CD8-positive, alpha-beta memory T cell (primary cell): ENCODE measurements around the gene MT1E. TPM values are rescaled to one million over a fixed set of nuclear protein-coding genes. Genes with fewer than 3 reads are reported as not detected.
A peak's percentile ranks its signal among the peaks of the same experiment; 100 is the strongest.

Source experiments
- CTCF ChIA-PET: fragments of 350-600 bp; sonication (Branson Sonifier 250); formaldehyde crosslinking; loops from one replicate; lab custom pipeline; 2021; ENCODE audit warnings: antibody characterized with exemption; lab: Charles Lee
- POLR2A ChIA-PET: fragments of 350-600 bp; sonication (Branson Sonifier 250); formaldehyde crosslinking; loops from one replicate; lab custom pipeline; 2021; ENCODE audit warnings: antibody characterized with exemption; lab: Charles Lee
- DNase-seq, 5 donors: peaks; one replicate each; pipeline versions ENCODE4 v3.0.0 to v3.0.0-alpha.2; 2020 to 2022; ENCODE audit warnings: mixed read lengths in 1 of 5
- H3K27ac ChIP-seq: one replicate; pipeline ENCODE4 v1.7.0; 2013; ENCODE audit warnings: low read depth, mild to moderate bottlenecking, low read length, moderate library complexity
- H3K27me3 ChIP-seq: 2 replicates; pipeline ENCODE4 v1.7.0; 2013; ENCODE audit warnings: low read length, mild to moderate bottlenecking; ENCODE audit not compliant: insufficient read depth, poor library complexity, severe bottlenecking
- H3K36me3 ChIP-seq: 2 replicates; pipeline ENCODE4 v1.7.0; 2013; ENCODE audit warnings: mild to moderate bottlenecking, low read length, moderate library complexity; ENCODE audit not compliant: insufficient read depth
- H3K4me1 ChIP-seq: 2 replicates; pipeline ENCODE4 v1.7.0; 2013; ENCODE audit warnings: mild to moderate bottlenecking, low read length, moderate library complexity; ENCODE audit not compliant: insufficient read depth
- H3K4me3 ChIP-seq: 2 replicates; pipeline ENCODE4 v1.7.0; 2013; ENCODE audit warnings: mild to moderate bottlenecking, low read length
- H3K9me3 ChIP-seq: 2 replicates; pipeline ENCODE4 v1.7.0; 2013; ENCODE audit warnings: mild to moderate bottlenecking, low read length
- H3K27ac Mint-ChIP-seq, 8 donors: one replicate each; pipeline ENCODE4 v1.8.0; 2020 to 2021; ENCODE audit warnings: mixed read lengths in 8 of 8, mild to moderate bottlenecking in 6 of 8, inconsistent platforms in 3 of 8, moderate library complexity in 3 of 8
- H3K27me3 Mint-ChIP-seq, 2 donors: one replicate each; pipeline ENCODE4 v1.8.0; 2020 to 2021; ENCODE audit warnings: mixed read lengths in 2 of 2, mild to moderate bottlenecking in 1 of 2, moderate library complexity in 1 of 2
- H3K36me3 Mint-ChIP-seq, 3 donors: one replicate each; pipeline ENCODE4 v1.8.0; 2020 to 2021; ENCODE audit warnings: mixed read lengths in 3 of 3, inconsistent platforms in 1 of 3, mild to moderate bottlenecking in 1 of 3
- H3K4me1 Mint-ChIP-seq, 3 donors: one replicate each; pipeline ENCODE4 v1.8.0; 2020 to 2021; ENCODE audit warnings: mixed read lengths in 3 of 3, inconsistent platforms in 1 of 3, mild to moderate bottlenecking in 1 of 3
- H3K4me3 Mint-ChIP-seq, 7 donors: one replicate each; pipeline ENCODE4 v1.8.0; 2020 to 2021; ENCODE audit warnings: mixed read lengths in 7 of 7, mild to moderate bottlenecking in 6 of 7, moderate library complexity in 4 of 7, inconsistent platforms in 2 of 7
- H3K9me3 Mint-ChIP-seq, 5 donors: one replicate each; pipeline ENCODE4 v1.8.0; 2020 to 2022; ENCODE audit warnings: mixed read lengths in 5 of 5, mild to moderate bottlenecking in 3 of 5, moderate library complexity in 2 of 5, inconsistent platforms in 1 of 5
- polyA plus RNA-seq: library from polyadenylated mRNA; unstranded; fragments of 300-500 nt; fragmentation: Illumina TruSeq; gene quantifications from one replicate; pipeline ENCODE4 v1.2.3, GENCODE V29; 2021
- total RNA-seq, 2 experiments: library from RNA; stranded (reverse); gene quantifications; one replicate each; pipeline ENCODE4 v1.2.3, GENCODE V29; 2021

Gene MT1E
- total and polyA plus RNA-seq, 3 experiments from 2014 or later, result 40.4 to 163 (median 153) TPM

GRCh38 chr16:56633535-56633934 lies 8.0 kb downstream of the MT1E start:
- no peak overlapping the region for H3K27ac ChIP-seq
- Mint-ChIP-seq H3K4me3 (peak overlapping the region in 1 of 7 donors; percentile 6), H3K27me3 (peaks cover 68 to 81% of the 10 kb centered on the region in 2 donors), H3K4me1 (peaks cover 24 to 48% (median 30%) of the 10 kb centered on the region in 3 donors), H3K27ac (no peak overlapping the region), H3K9me3 (no peaks in the 10 kb centered on the region), H3K36me3 (no peaks in the 10 kb centered on the region)
- H3K4me1 ChIP-seq, result peaks cover 27% of the 10 kb centered on the region
- no peaks in the 10 kb centered on the region for H3K9me3 ChIP-seq
- H3K27me3 ChIP-seq, result peaks cover 65% of the 10 kb centered on the region
- DNase-seq, result no peak
- ChIA-PET CTCF (interaction anchor here (2.8 kb wide), 1 partner anchor 10 kb away, joined by 11 read pairs; no protein-coding TSS in a partner anchor), POLR2A (no interaction called here)
- H3K36me3 ChIP-seq, result no peaks in the 10 kb centered on the region
- H3K4me3 ChIP-seq, result no peak overlapping the region

- DNase-seq, result no peak
- Mint-ChIP-seq H3K4me1 (peaks cover 25 to 50% (median 33%) of the 10 kb centered on the region in 3 donors), H3K4me3 (peak overlapping the region in 6 of 7 donors; percentile 41 to 87 (median 66)), H3K27me3 (peaks cover 80 to 92% of the 10 kb centered on the region in 2 donors), H3K27ac (peak overlapping the region in 2 of 8 donors; percentile 43 to 66), H3K9me3 (no peaks in the 10 kb centered on the region), H3K36me3 (no peaks in the 10 kb centered on the region)
- CTCF ChIA-PET, result interaction anchor here (1.5 to 2.8 kb wide), 2 partner anchors 9 to 24 kb away, joined by 4 to 11 read pairs; no protein-coding TSS in a partner anchor
- Histone ChIP-seq H3K27me3 (peaks cover 78% of the 10 kb centered on the region), H3K4me1 (peaks cover 27% of the 10 kb centered on the region), H3K4me3 (peak overlapping the region; percentile 11), H3K9me3 (no peaks in the 10 kb centered on the region), H3K27ac (no peak overlapping the region), H3K36me3 (no peaks in the 10 kb centered on the region)
- POLR2A ChIA-PET, result interaction anchor here (0.6 kb wide), 1 partner anchor 19 kb away, joined by 14 read pairs; no protein-coding TSS in a partner anchor
Measured at GRCh38 chr16:56634715-56635440, 9.3 kb downstream of the MT1E start.

- CTCF ChIA-PET, result interaction anchor here (1.5 to 2.8 kb wide), 2 partner anchors 8 to 25 kb away, joined by 4 to 11 read pairs; no protein-coding TSS in a partner anchor
- POLR2A ChIA-PET, result no interaction called here
Measured at GRCh38 chr16:56635441-56635967, 9.9 kb downstream of the MT1E start.

GRCh38 chr16:56636616-56637413 lies 11.2 kb downstream of the MT1E start:
- peak overlapping the region in 3 of 7 donors; percentile 4 to 80 (median 11) for H3K4me3 Mint-ChIP-seq
- no peaks in the 10 kb centered on the region for H3K36me3 ChIP-seq
- POLR2A ChIA-PET, result interaction anchor here (0.7 to 0.9 kb wide), 2 partner anchors 11 to 20 kb away, joined by 3 to 14 read pairs; partner anchors contain the start of gene MT1E
- no peaks in the 10 kb centered on the region for H3K9me3 ChIP-seq
- H3K27ac ChIP-seq, result no peak overlapping the region
- H3K27ac Mint-ChIP-seq, result peak overlapping the region in 1 of 8 donors; percentile 20
- H3K4me3 ChIP-seq, result no peak overlapping the region
- peaks cover 23 to 47% (median 34%) of the 10 kb centered on the region in 3 donors for H3K4me1 Mint-ChIP-seq
- H3K27me3 ChIP-seq, result peaks cover 72% of the 10 kb centered on the region
- H3K9me3 Mint-ChIP-seq, result no peaks in the 10 kb centered on the region
- CTCF ChIA-PET, result interaction anchor here (1.0 kb wide), 1 partner anchor 60 kb away, joined by 3 read pairs; no protein-coding TSS in a partner anchor
- no peaks in the 10 kb centered on the region for H3K36me3 Mint-ChIP-seq
- H3K27me3 Mint-ChIP-seq, result peaks cover 67 to 88% of the 10 kb centered on the region in 2 donors
- no peak for DNase-seq
- peaks cover 24% of the 10 kb centered on the region for H3K4me1 ChIP-seq

More at GRCh38 chr16:56635441-56635967, 9.9 kb downstream of the MT1E start:
- peaks cover 25 to 50% (median 33%) of the 10 kb centered on the region in 3 donors for H3K4me1 Mint-ChIP-seq
- peaks cover 78 to 92% of the 10 kb centered on the region in 2 donors for H3K27me3 Mint-ChIP-seq
- no peaks in the 10 kb centered on the region for H3K36me3 Mint-ChIP-seq
- peaks cover 79% of the 10 kb centered on the region for H3K27me3 ChIP-seq
- H3K9me3 ChIP-seq, result no peaks in the 10 kb centered on the region
- H3K36me3 ChIP-seq, result no peaks in the 10 kb centered on the region
- H3K4me1 ChIP-seq, result peaks cover 27% of the 10 kb centered on the region
- peak overlapping the region in 1 of 8 donors; percentile 39 for H3K27ac Mint-ChIP-seq
- no peak overlapping the region for H3K27ac ChIP-seq
- H3K9me3 Mint-ChIP-seq, result no peaks in the 10 kb centered on the region
- peak overlapping the region in 6 of 7 donors; percentile 38 to 87 (median 62) for H3K4me3 Mint-ChIP-seq
- peak overlapping the region; percentile 11 for H3K4me3 ChIP-seq
- no peak for DNase-seq

GRCh38 chr16:56637814-56638750 lies 12.5 kb downstream of the MT1E start, which contains the start of gene MT1A:
MT1A (plus strand) TSS chr16:56638666; CDS start chr16:56638739, 73 bp downstream.
- Mint-ChIP-seq H3K27ac (no peak within 1 kb of the TSS), H3K36me3 (no peaks in the 10 kb centered on the region), H3K9me3 (no peaks in the 10 kb centered on the region), H3K27me3 (peaks cover 60 to 76% of the 10 kb centered on the region in 2 donors), H3K4me1 (peaks cover 24 to 48% (median 39%) of the 10 kb centered on the region in 3 donors), H3K4me3 (peak within 1 kb of the TSS; percentile 19 to 82 (median 54))
- H3K27ac ChIP-seq, result no peak within 1 kb of the TSS
- DNase-seq, result no peak
- peaks cover 62% of the 10 kb centered on the region for H3K27me3 ChIP-seq
- no peak within 1 kb of the TSS for H3K4me3 ChIP-seq
- POLR2A ChIA-PET, result no interaction called here
- H3K4me1 ChIP-seq, result peaks cover 23% of the 10 kb centered on the region
- H3K9me3 ChIP-seq, result no peaks in the 10 kb centered on the region
- H3K36me3 ChIP-seq, result no peaks in the 10 kb centered on the region
- CTCF ChIA-PET, result interaction anchor here (1.8 kb wide), 1 partner anchor 14 kb away, joined by 4 read pairs; no protein-coding TSS in a partner anchor

- no peaks in the 10 kb centered on the region for H3K36me3 Mint-ChIP-seq
- no peak for DNase-seq
Measured at GRCh38 chr16:56639045-56639444, 13.5 kb downstream of the MT1E start.

More at GRCh38 chr16:56639045-56639444, 13.5 kb downstream of the MT1E start:
- Histone ChIP-seq H3K27ac (no peak overlapping the region), H3K36me3 (no peaks in the 10 kb centered on the region), H3K9me3 (no peaks in the 10 kb centered on the region), H3K27me3 (peaks cover 52% of the 10 kb centered on the region), H3K4me3 (no peak overlapping the region), H3K4me1 (peaks cover 30% of the 10 kb centered on the region)
- Mint-ChIP-seq H3K4me1 (peaks cover 33 to 56% (median 48%) of the 10 kb centered on the region in 3 donors), H3K4me3 (no peak overlapping the region), H3K27me3 (peaks cover 50 to 66% of the 10 kb centered on the region in 2 donors), H3K9me3 (no peaks in the 10 kb centered on the region), H3K27ac (no peak overlapping the region)
- ChIA-PET POLR2A (no interaction called here), CTCF (interaction anchor here (1.8 kb wide), 1 partner anchor 15 kb away, joined by 4 read pairs; no protein-coding TSS in a partner anchor)
